Measurements from ENCODE around the gene LLGL1.

- no peak for TF ChIP-seq CTCF (conservative IDR thresholded peaks at IDR 0.05 in 1 of 2, IDR thresholded peaks at IDR 0.05 in 1 of 2; ENCODE audit: low read depth in 1 of 2, low read length in 2 of 2)
- no peak for TF ChIP-seq EZH2 (IDR thresholded peaks at IDR 0.05; ENCODE audit: low read length, missing control alignments)
These were observed 27.8 kb upstream of the LLGL1 start for GRCh38 chr17:18197535-18198194.

Data from fibroblast of lung (primary cell).